GM23338 (cell line): Measurements from ENCODE around the gene SOD2.

ENCODE experiments used
- CREB1 ChIP-seq: fragments of 250-450 bp; sonication (Bioruptor Pico); IDR thresholded peaks from 2 replicates; pipeline ENCODE4 v1.5.0; 2020; ENCODE audit warnings: low read depth, mild to moderate bottlenecking, moderate library complexity
- CTCF ChIP-seq, 2 experiments: fragments of 200-600 bp in 1 of 2; sonication (generic) in 1 of 2; conservative IDR thresholded peaks; 2 replicates each; pipeline versions ENCODE4 v1.5.1 to v1.6.1; 2016 to 2017; ENCODE audit warnings: antibody characterized with exemption in 2 of 2, low read depth in 2 of 2, mild to moderate bottlenecking in 2 of 2, moderate library complexity in 1 of 2
- ETS1 ChIP-seq: IDR thresholded peaks from 2 replicates; pipeline ENCODE4 v1.6.1; 2016; ENCODE audit warnings: antibody characterized with exemption
- EZH2 ChIP-seq: fragments of 200-600 bp; sonication (generic); IDR thresholded peaks from one replicate; pipeline ENCODE4 v1.8.0; 2017; ENCODE audit warnings: antibody characterized with exemption, mild to moderate bottlenecking, low read depth; ENCODE audit not compliant: unreplicated experiment
- EZH2phosphoT487 ChIP-seq: fragments of 200-600 bp; sonication (generic); IDR thresholded peaks from one replicate; pipeline ENCODE4 v1.8.1; 2018; ENCODE audit warnings: antibody characterized with exemption; ENCODE audit not compliant: unreplicated experiment
- JUNB ChIP-seq: IDR thresholded peaks from one replicate; pipeline ENCODE4 v1.6.1; 2016; ENCODE audit warnings: antibody characterized with exemption; ENCODE audit not compliant: unreplicated experiment
- NANOG ChIP-seq: IDR thresholded peaks from 2 replicates; pipeline ENCODE4 v1.6.1; 2016; ENCODE audit warnings: antibody characterized with exemption, borderline replicate concordance
- POLR2AphosphoS5 ChIP-seq: IDR thresholded peaks from 2 replicates; pipeline ENCODE4 v1.6.1; 2016; ENCODE audit warnings: antibody characterized with exemption, low read depth
- REST ChIP-seq: IDR thresholded peaks from one replicate; pipeline ENCODE4 v1.6.1; 2018; ENCODE audit warnings: antibody characterized with exemption; ENCODE audit not compliant: unreplicated experiment
- ZNF114 ChIP-seq: fragments of 250-450 bp; sonication (Bioruptor Pico); IDR thresholded peaks from 2 replicates; pipeline ENCODE4 v1.5.0; 2020; ENCODE audit warnings: mild to moderate bottlenecking, moderate library complexity
- ZNF331 ChIP-seq: fragments of 250-450 bp; sonication (Bioruptor Pico); IDR thresholded peaks from 2 replicates; pipeline ENCODE4 v1.5.0; 2020; ENCODE audit warnings: low read depth, mild to moderate bottlenecking, moderate library complexity
- ZNF462 ChIP-seq: fragments of 250-450 bp; sonication (Bioruptor Pico); IDR thresholded peaks from 2 replicates; pipeline ENCODE4 v1.5.0; 2020; ENCODE audit warnings: mild to moderate bottlenecking, moderate library complexity

- TF ChIP-seq CTCF (conservative IDR thresholded peaks at IDR 0.05; ENCODE audit: low read depth in 2 of 2): no peak
- TF ChIP-seq EZH2: no peak
- TF ChIP-seq REST: no peak
- TF ChIP-seq NANOG: no peak
- no peak for TF ChIP-seq CREB1
- no peak for TF ChIP-seq POLR2AphosphoS5
- TF ChIP-seq EZH2phosphoT487: no peak
- no peak for TF ChIP-seq ETS1
- TF ChIP-seq ZNF114 (CRISPR knock-in tag): no peak
- TF ChIP-seq JUNB: no peak
- TF ChIP-seq ZNF331 (CRISPR knock-in tag): no peak
- TF ChIP-seq ZNF462: no peak
These were observed 7.9 kb upstream of the SOD2 start for GRCh38 chr6:159700970-159701369.
